Measurements from ENCODE around the gene AGT.
"Not testable (repeated sequence)": the region's sequence is repeated elsewhere in the genome, so short reads cannot be mapped to it uniquely, and the experiment has no call there.

The AGT gene

GRCh38 chr1:230725256-230726012 lies 11.5 kb upstream of the AGT start:
- DNase-seq (ENCODE audit: low read depth), result no peak
- no peak overlapping the region for H3K4me3 ChIP-seq (ENCODE audit: low read length)
- TF ChIP-seq CTCF (conservative IDR thresholded peaks at IDR 0.05; ENCODE audit: low read depth, low read length), result no peak

- H3K4me3 ChIP-seq (ENCODE audit: low read length); DNase-seq (ENCODE audit: low read depth): not testable (repeated sequence)
Measured at GRCh38 chr1:230721849-230722522, 8.1 kb upstream of the AGT start.

DNA sequence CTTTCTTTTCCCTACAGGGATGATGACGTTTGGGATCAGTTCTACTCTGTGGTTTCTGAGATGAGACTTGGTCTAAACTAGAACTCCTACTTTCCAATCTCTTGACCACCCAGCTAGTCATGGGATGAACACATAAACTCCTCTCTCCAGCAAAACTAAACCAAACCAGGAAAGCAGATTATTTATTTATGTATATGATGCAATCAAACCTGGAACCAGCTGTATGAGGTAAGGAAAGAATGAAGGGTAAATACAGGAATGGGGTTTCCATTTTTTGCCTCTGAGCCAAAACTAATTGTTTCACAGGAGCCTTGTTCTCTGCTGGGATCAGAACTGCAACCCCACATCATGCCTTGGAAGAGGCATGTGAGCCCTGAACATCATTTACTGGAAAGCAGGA lies 3.3 kb upstream of the AGT start:
- DNase-seq (ENCODE audit: low read depth), result no peak
- no peak overlapping the region for H3K4me3 ChIP-seq (ENCODE audit: low read length)
- no peak for TF ChIP-seq CTCF (conservative IDR thresholded peaks at IDR 0.05; ENCODE audit: low read depth, low read length)

GRCh38 chr1:230716453-230716852 lies 2.5 kb upstream of the AGT start:
- DNase-seq (ENCODE audit: low read depth); H3K4me3 ChIP-seq (ENCODE audit: low read length): not testable (repeated sequence)

DNA sequence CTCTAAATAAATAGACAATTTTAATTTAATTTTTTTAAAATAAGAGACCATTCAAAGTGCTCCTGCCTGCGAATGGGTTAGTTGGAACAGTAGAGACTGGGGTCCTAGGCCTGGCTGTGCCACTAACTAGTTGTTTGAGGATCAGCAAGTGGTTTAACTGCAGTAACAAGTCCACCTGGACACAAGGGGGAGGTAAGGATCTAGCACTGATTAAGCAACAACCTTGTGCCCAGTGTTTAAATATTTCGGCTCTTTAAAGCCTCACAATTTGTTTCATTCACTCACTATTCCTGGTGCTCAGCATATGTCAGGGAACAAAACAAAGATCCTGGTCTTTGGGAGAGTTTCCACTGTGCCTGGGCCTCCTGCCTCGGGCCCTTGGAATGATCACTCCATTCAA lies 1.6 kb upstream of the AGT start:
- TF ChIP-seq CTCF (conservative IDR thresholded peaks at IDR 0.05; ENCODE audit: low read depth, low read length), result no peak
- DNase-seq (ENCODE audit: low read depth), result no peak
- no peak overlapping the region for H3K4me3 ChIP-seq (ENCODE audit: low read length)

GRCh38 chr1:230713547-230713914 lies 391 bp downstream of the AGT start:
- no peak overlapping the region for H3K4me3 ChIP-seq (ENCODE audit: low read length)
- no peak for DNase-seq (ENCODE audit: low read depth)
- TF ChIP-seq CTCF (conservative IDR thresholded peaks at IDR 0.05; ENCODE audit: low read depth, low read length), result no peak

GRCh38 chr1:230713138-230713537 lies 784 bp downstream of the AGT start:
- H3K4me3 ChIP-seq (ENCODE audit: low read length), result no peak overlapping the region
- DNase-seq (ENCODE audit: low read depth), result no peak
- no peak for TF ChIP-seq CTCF (conservative IDR thresholded peaks at IDR 0.05; ENCODE audit: low read depth, low read length)

DNA sequence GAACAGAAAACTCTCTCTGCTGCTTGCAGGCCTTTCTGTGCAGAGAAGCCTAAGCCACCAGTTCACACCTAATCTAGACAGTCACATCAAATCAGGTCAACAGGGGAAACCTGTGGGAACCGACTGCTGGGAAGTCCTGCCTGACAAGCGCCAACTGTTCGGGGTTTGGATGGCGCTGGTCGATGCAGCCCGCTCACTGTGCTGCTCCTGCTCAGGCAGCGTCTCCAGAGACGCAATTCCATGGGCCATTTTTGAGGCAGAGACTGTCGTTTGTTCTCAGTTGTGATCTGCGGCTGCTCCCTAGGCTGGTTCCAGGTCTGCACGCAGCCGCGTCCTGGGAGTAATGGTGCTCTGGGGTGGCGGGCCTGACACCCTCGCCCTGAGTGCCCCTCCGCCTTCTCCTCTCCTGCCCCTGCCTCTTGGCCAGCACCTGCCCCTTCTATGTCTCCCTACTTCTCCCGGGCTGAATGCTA lies 1.4 kb downstream of the AGT start:
- no peak overlapping the region for H3K4me3 ChIP-seq (ENCODE audit: low read length)
- no peak for DNase-seq (ENCODE audit: low read depth)
- no peak for TF ChIP-seq CTCF (conservative IDR thresholded peaks at IDR 0.05; ENCODE audit: low read depth, low read length)

All from retinal pigment epithelial cell (primary cell).